Loucy (cell line): ENCODE data around the gene PLEKHA5.

Experiments used
- H2AFZ ChIP-seq: fragments of 200-600 bp; sonication (generic); 2 replicates; pipeline ENCODE4 v1.6.0; 2016; ENCODE audit warnings: antibody characterized with exemption, mild to moderate bottlenecking, low read length, moderate library complexity
- H3F3A ChIP-seq: fragments of 200-600 bp; 2 replicates; pipeline ENCODE4 v1.6.0; 2016; ENCODE audit warnings: antibody characterized with exemption, low read depth, mild to moderate bottlenecking
- H3K27me3 ChIP-seq: fragments of 200-600 bp; sonication (generic); 2 replicates; pipeline ENCODE4 v1.6.1; 2014; ENCODE audit warnings: low read length, mild to moderate bottlenecking; ENCODE audit not compliant: insufficient read depth, poor library complexity, severe bottlenecking
- H3K36me3 ChIP-seq: fragments of 200-600 bp; sonication (generic); 2 replicates; pipeline ENCODE4 v1.6.1; 2016; ENCODE audit warnings: low read length; ENCODE audit not compliant: insufficient read depth
- H3K4me1 ChIP-seq: fragments of 200-600 bp; sonication (generic); 2 replicates; pipeline ENCODE4 v1.5.1; 2014; ENCODE audit warnings: low read length, mild to moderate bottlenecking; ENCODE audit not compliant: insufficient read depth, poor library complexity, severe bottlenecking
- H3K4me2 ChIP-seq: fragments of 200-600 bp; sonication (generic); 2 replicates; pipeline ENCODE4 v1.6.0; 2014; ENCODE audit warnings: antibody characterized with exemption, low read length, low read depth, mild to moderate bottlenecking; ENCODE audit not compliant: poor library complexity, severe bottlenecking
- H3K4me3 ChIP-seq: fragments of 200-600 bp; sonication (generic); 2 replicates; pipeline ENCODE4 v1.5.1; 2014; ENCODE audit warnings: low read length, mild to moderate bottlenecking, mixed read lengths; ENCODE audit not compliant: poor library complexity, severe bottlenecking
- H3K79me2 ChIP-seq: fragments of 200-600 bp; sonication (generic); 2 replicates; pipeline ENCODE4 v1.6.1; 2014; ENCODE audit warnings: low read length; ENCODE audit not compliant: insufficient read depth
- H3K9ac ChIP-seq: fragments of 200-600 bp; sonication (generic); 2 replicates; pipeline ENCODE4 v1.6.0; 2014; ENCODE audit warnings: mild to moderate bottlenecking, low read depth, low read length, moderate library complexity; ENCODE audit not compliant: poor library complexity, severe bottlenecking
- H3K9me2 ChIP-seq: fragments of 200-600 bp; sonication (generic); replicated peaks from 2 replicates; pipeline ENCODE4 v1.6.1; 2016; ENCODE audit warnings: low read depth, low read length, mixed read lengths
- H3K9me3 ChIP-seq: fragments of 200-600 bp; sonication (generic); 2 replicates; pipeline ENCODE4 v1.6.1; 2014; ENCODE audit warnings: mild to moderate bottlenecking, antibody characterized with exemption, low read length, low read depth; ENCODE audit not compliant: insufficient read depth
- H4K20me1 ChIP-seq: fragments of 200-600 bp; sonication (generic); 2 replicates; pipeline ENCODE4 v1.6.0; 2014; ENCODE audit warnings: antibody characterized with exemption, low read length, mild to moderate bottlenecking; ENCODE audit not compliant: insufficient read depth, poor library complexity, severe bottlenecking
- EZH2phosphoT487 ChIP-seq: fragments of 200-600 bp; IDR thresholded peaks from 2 replicates; pipeline ENCODE4 v1.6.1; 2018; ENCODE audit warnings: antibody characterized with exemption, mild to moderate bottlenecking, moderate library complexity, borderline replicate concordance
- TF ChIP-seq, protein P1 (sequence below): fragments of 200-600 bp; sonication (generic); conservative IDR thresholded peaks from 2 replicates; pipeline ENCODE4 v1.5.1; 2014; ENCODE audit warnings: mild to moderate bottlenecking, antibody characterized with exemption, low read length

The PLEKHA5 gene

DNA sequence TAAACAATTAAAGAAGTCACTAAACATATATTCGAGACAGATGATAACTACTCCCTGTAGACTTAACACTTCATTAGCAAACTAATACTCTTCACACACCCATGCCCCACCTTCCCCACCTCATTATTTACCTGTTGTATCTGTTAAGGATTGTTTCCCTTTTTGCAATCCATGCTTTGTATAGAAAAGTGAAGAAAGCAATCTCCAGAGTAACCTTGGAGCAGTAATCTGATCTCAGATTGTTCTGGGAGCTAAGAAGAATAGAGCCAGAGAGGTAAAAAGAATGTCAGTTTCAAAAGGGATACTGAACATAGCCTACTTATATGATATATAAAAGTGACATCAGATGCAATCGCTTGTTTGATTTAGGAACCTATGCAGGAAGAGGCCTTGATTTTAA is 37.4 kb downstream of the PLEKHA5 start:
- H3K79me2 ChIP-seq: no peaks in the 10 kb centered on the region; the same call in 1 of the 2 replicates
- no peak overlapping the region for H3K4me3 ChIP-seq
- no peaks in the 10 kb centered on the region for H3K36me3 ChIP-seq
- H3K9me2 ChIP-seq: no peaks in the 10 kb centered on the region
- H2AFZ ChIP-seq: no peak overlapping the region
- no peak for TF ChIP-seq EZH2phosphoT487
- TF ChIP-seq, protein P1, sequence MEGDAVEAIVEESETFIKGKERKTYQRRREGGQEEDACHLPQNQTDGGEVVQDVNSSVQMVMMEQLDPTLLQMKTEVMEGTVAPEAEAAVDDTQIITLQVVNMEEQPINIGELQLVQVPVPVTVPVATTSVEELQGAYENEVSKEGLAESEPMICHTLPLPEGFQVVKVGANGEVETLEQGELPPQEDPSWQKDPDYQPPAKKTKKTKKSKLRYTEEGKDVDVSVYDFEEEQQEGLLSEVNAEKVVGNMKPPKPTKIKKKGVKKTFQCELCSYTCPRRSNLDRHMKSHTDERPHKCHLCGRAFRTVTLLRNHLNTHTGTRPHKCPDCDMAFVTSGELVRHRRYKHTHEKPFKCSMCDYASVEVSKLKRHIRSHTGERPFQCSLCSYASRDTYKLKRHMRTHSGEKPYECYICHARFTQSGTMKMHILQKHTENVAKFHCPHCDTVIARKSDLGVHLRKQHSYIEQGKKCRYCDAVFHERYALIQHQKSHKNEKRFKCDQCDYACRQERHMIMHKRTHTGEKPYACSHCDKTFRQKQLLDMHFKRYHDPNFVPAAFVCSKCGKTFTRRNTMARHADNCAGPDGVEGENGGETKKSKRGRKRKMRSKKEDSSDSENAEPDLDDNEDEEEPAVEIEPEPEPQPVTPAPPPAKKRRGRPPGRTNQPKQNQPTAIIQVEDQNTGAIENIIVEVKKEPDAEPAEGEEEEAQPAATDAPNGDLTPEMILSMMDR: no peak
- no peak overlapping the region for H3K4me2 ChIP-seq
- no peaks in the 10 kb centered on the region for H3F3A ChIP-seq
- H4K20me1 ChIP-seq: no peaks in the 10 kb centered on the region
- H3K9ac ChIP-seq: no peak overlapping the region
- H3K9me3 ChIP-seq: no peaks in the 10 kb centered on the region
- no peaks in the 10 kb centered on the region for H3K27me3 ChIP-seq
- H3K4me1 ChIP-seq: no peaks in the 10 kb centered on the region

- Histone ChIP-seq H3K4me2 (no peak overlapping the region), H2AFZ (no peak overlapping the region), H4K20me1 (no peaks in the 10 kb centered on the region), H3K79me2 (no peaks in the 10 kb centered on the region; the same call in 1 of the 2 replicates), H3K9me3 (no peaks in the 10 kb centered on the region), H3K27me3 (no peaks in the 10 kb centered on the region), H3K4me3 (no peak overlapping the region), H3K9ac (no peak overlapping the region), H3F3A (no peaks in the 10 kb centered on the region), H3K36me3 (no peaks in the 10 kb centered on the region), H3K4me1 (no peaks in the 10 kb centered on the region), H3K9me2 (no peaks in the 10 kb centered on the region)
- TF ChIP-seq, protein P1: no peak
- TF ChIP-seq EZH2phosphoT487: no peak
These were observed 38.2 kb downstream of the PLEKHA5 start for GRCh38 chr12:19167708-19168107.

GRCh38 chr12:19168644-19169043 is 39.1 kb downstream of the PLEKHA5 start:
- Histone ChIP-seq H3K79me2 (no peaks in the 10 kb centered on the region; the same call in 1 of the 2 replicates), H3K4me1 (no peaks in the 10 kb centered on the region), H3K4me3 (no peak overlapping the region), H3K4me2 (no peak overlapping the region), H3K36me3 (no peaks in the 10 kb centered on the region), H3K27me3 (no peaks in the 10 kb centered on the region), H4K20me1 (no peaks in the 10 kb centered on the region), H3K9me2 (no peaks in the 10 kb centered on the region), H2AFZ (no peak overlapping the region), H3K9me3 (no peaks in the 10 kb centered on the region), H3K9ac (no peak overlapping the region), H3F3A (no peaks in the 10 kb centered on the region)
- no peak for TF ChIP-seq EZH2phosphoT487
- TF ChIP-seq, protein P1: no peak
